LNCaP clone FGC (cell line): Measurements from ENCODE around the gene TFIP11.

Source experiments
- DNase-seq: peaks from one replicate; pipeline ENCODE4 v3.0.0-alpha.2; 2011; ENCODE audit warnings: low read depth
- H3K4me3 ChIP-seq: 2 replicates; pipeline ENCODE4 v1.5.1; 2011; ENCODE audit warnings: mild to moderate bottlenecking, low read depth, low read length, control low read depth
- TF ChIP-seq, protein P1 (sequence below): IDR thresholded peaks from 2 replicates; pipeline ENCODE4 v1.5.1; 2012; ENCODE audit warnings: mild to moderate bottlenecking; ENCODE audit not compliant: control insufficient read depth, insufficient read depth; ENCODE audit errors: extremely low read depth

The TFIP11 gene

DNA sequence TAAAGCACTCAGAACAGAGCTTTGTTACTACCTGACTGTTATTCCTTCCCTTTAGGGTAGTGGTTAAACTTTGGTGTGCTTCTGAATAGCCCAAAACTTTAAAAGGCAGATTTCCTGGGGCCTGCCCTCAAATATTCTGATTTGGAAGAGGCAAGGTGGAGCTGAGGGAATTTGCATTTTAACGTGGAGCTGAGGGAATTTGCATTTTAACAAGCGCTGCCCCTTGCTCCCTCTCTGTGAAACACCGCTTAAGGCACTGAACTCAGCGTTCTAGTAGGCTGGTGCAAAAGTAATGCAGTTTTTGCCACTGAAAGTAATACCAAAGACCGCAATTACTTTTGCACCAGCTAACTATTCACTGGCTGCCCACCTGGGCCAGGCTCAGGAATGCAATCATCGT lies 42.7 kb upstream of the TFIP11 start:
- no peak overlapping the region for H3K4me3 ChIP-seq
- TF ChIP-seq, protein P1, sequence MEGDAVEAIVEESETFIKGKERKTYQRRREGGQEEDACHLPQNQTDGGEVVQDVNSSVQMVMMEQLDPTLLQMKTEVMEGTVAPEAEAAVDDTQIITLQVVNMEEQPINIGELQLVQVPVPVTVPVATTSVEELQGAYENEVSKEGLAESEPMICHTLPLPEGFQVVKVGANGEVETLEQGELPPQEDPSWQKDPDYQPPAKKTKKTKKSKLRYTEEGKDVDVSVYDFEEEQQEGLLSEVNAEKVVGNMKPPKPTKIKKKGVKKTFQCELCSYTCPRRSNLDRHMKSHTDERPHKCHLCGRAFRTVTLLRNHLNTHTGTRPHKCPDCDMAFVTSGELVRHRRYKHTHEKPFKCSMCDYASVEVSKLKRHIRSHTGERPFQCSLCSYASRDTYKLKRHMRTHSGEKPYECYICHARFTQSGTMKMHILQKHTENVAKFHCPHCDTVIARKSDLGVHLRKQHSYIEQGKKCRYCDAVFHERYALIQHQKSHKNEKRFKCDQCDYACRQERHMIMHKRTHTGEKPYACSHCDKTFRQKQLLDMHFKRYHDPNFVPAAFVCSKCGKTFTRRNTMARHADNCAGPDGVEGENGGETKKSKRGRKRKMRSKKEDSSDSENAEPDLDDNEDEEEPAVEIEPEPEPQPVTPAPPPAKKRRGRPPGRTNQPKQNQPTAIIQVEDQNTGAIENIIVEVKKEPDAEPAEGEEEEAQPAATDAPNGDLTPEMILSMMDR: no peak
- no peak for DNase-seq

DNA sequence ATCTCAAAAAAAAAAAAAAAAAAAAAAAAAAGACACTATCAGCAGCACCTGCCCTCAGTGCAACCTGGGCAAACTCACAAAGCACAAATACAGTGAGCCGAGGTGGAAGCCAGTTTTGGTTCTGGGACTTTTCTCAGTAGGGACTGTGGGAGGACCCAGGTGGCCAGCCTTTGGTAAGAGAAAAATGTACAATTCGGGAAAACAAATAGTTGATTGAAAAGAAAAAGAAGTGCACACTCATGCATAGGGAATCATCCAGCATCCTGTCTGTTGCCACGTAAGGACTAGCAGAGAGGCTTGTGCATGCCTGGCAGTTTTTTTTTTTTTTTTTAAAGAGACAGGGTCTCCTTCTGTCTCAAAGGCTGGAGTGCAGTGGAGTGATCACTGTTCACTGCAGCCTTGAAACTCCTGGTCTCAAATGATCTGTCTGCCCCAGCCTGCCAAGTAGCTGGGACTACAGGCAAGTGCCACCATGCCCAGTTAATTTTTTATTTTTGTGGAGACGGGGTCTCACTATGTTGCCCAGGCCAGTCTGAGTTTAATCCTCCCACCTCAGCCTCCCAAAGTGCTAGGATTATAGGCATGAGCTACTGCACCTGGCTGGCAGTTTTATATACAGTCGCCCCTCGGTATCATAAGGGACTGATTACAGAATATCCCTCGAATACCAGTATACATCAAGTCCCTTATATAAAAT lies 40.9 kb upstream of the TFIP11 start:
- H3K4me3 ChIP-seq: no peak overlapping the region
- TF ChIP-seq, protein P1: no peak
- no peak for DNase-seq

GRCh38 chr22:26552466-26552865 lies 40.2 kb upstream of the TFIP11 start:
- DNase-seq: no peak
- no peak overlapping the region for H3K4me3 ChIP-seq
- TF ChIP-seq, protein P1: no peak

GRCh38 chr22:26551568-26551967 lies 39.3 kb upstream of the TFIP11 start:
- H3K4me3 ChIP-seq: no peak overlapping the region
- TF ChIP-seq, protein P1: no peak
- no peak for DNase-seq

GRCh38 chr22:26550498-26551033 lies 38.3 kb upstream of the TFIP11 start:
- TF ChIP-seq, protein P1: no peak
- no peak for DNase-seq

DNA sequence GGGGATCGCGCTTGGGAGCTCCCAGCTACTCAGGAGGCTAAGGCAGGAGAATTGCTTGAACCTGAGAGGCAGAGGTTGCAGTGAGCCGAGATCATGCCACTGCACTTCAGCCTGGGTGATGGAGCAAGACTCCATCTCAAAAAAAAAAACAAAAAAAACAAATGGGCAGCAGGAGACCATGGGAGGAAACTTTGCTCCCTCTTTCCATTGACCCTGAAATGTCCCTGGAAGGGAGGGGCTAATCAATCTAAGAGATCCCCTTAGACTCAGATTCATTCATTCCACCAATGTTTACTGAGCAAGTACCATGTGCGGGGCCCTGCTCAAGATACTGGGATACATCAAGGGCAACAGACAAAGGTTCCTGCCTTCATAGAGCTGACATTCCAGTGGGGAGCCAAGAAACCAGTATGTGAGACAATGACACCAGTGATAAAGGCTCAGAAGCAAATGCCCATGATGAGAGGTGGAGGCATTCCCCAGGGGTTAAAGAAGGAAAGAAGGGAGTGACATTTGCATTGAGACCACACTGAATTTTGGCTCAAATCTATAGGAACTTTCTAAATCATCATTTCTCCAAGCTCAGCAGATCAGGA lies 37.7 kb upstream of the TFIP11 start:
- no peak overlapping the region for H3K4me3 ChIP-seq
- TF ChIP-seq, protein P1: no peak
- no peak for DNase-seq

More at GRCh38 chr22:26550498-26551033, 38.3 kb upstream of the TFIP11 start:
- H3K4me3 ChIP-seq: no peak overlapping the region

DNA sequence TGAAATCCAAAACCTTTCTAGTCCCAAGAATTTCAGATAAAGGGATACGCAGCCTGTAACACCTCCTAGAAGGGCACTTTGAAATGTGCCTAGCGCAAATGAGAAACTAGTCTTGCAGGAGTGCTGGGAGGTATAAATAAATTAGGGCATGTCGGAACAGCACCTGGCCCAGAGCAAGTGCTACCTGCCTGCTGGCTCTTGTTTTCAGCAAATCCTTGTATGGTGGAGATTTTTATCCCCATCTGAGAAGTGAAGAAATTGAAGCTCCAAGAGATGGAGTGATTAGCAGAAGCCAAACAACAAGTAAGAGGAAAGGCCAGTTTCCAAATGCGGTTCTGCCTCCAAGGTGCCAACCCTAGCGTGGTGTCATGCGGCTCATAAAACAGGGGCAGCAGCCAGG lies 36.7 kb upstream of the TFIP11 start:
- DNase-seq: no peak
- TF ChIP-seq, protein P1: no peak
- H3K4me3 ChIP-seq: no peak overlapping the region
